Epithelial cell of proximal tubule (primary cell): ENCODE data around the gene SETBP1. TPM values are rescaled to one million over a fixed set of nuclear protein-coding genes. Genes with fewer than 3 reads are reported as not detected.

Experiments
- DNase-seq: peaks from one replicate; pipeline ENCODE4 v3.0.0-alpha.2; 2011; ENCODE audit warnings: low read depth
- H3K4me3 ChIP-seq: 2 replicates; pipeline ENCODE4 v1.5.1; 2011; ENCODE audit warnings: low read depth, mild to moderate bottlenecking, low read length
- total RNA-seq: library from RNA; depleted of rRNA; stranded (reverse); fragments of >200 nt; gene quantifications from 2 replicates; pipeline ENCODE4 v1.2.3, GENCODE V29; 2015
- TF ChIP-seq, protein P1 (sequence below): conservative IDR thresholded peaks from 2 replicates; pipeline ENCODE4 v1.5.1; 2012; ENCODE audit warnings: low read depth, mild to moderate bottlenecking, low read length

SETBP1 gene
- total RNA-seq, 1 donor from 2014 or later = 2.4 TPM

DNA sequence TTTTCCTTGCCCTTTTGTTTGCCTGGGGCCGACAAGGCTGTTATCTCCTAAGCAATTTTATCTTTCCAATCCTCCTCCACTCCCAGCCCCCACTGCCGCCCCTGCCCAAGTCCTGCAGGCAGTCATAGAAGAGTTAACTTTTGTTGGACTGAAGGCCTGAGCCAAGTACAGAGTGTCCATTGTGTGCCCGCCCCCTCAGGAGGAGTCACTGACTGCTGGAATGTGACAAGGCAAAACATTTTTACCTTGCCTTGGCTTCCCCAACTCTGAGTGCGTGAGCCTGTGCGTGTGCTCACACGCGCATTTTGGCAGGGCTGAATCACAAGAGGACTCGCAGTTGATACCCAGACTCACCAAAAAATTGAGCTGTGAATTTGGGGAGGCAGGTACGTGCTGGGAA lies 16.2 kb downstream of the SETBP1 start:
- peak overlapping the region; percentile 59 for H3K4me3 ChIP-seq
- DNase-seq = no peak
- TF ChIP-seq, protein P1, sequence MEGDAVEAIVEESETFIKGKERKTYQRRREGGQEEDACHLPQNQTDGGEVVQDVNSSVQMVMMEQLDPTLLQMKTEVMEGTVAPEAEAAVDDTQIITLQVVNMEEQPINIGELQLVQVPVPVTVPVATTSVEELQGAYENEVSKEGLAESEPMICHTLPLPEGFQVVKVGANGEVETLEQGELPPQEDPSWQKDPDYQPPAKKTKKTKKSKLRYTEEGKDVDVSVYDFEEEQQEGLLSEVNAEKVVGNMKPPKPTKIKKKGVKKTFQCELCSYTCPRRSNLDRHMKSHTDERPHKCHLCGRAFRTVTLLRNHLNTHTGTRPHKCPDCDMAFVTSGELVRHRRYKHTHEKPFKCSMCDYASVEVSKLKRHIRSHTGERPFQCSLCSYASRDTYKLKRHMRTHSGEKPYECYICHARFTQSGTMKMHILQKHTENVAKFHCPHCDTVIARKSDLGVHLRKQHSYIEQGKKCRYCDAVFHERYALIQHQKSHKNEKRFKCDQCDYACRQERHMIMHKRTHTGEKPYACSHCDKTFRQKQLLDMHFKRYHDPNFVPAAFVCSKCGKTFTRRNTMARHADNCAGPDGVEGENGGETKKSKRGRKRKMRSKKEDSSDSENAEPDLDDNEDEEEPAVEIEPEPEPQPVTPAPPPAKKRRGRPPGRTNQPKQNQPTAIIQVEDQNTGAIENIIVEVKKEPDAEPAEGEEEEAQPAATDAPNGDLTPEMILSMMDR = no peak

DNA sequence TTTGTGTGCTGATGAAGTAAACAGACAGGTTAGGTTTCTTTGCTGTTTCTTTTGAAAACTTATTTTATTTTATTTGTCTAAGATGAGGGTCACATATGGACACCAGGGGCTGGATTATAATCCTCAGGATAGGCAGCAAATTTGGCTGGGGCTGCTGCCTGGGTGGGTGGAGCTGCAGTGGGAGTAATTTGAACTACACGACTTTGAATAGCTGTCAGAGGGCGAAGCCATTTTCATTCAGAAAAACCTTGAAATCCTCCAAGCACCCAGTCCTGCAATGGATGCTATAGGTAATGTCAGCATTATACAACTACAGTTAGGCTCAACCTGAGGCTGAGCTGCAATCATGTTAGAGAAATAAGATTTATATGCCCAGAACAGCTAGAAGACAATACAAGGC lies 16.6 kb downstream of the SETBP1 start:
- DNase-seq = no peak
- H3K4me3 ChIP-seq = peak overlapping the region; percentile 59
- TF ChIP-seq, protein P1 = no peak

DNA sequence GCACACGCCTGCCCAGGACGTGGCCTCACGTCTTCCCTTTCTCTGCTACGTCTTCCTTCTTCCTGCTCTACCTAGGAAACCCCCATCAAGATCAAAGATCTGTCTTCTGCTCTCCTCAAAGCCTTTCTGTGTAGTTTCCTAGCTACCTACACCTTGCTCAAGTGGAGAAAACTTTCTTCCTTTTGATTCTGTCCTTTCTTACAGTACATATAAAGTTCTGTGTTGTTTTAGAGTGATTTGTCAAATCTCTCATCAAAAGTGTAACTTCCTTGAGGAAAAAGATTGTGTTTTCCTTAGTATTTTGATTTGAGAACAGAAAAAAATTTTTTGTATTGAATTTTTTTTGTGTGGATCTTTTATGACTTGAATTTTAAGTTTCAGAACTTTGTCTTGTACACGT lies 17.8 kb downstream of the SETBP1 start:
- H3K4me3 ChIP-seq = peak overlapping the region; percentile 59
- TF ChIP-seq, protein P1 = no peak
- DNase-seq = no peak

DNA sequence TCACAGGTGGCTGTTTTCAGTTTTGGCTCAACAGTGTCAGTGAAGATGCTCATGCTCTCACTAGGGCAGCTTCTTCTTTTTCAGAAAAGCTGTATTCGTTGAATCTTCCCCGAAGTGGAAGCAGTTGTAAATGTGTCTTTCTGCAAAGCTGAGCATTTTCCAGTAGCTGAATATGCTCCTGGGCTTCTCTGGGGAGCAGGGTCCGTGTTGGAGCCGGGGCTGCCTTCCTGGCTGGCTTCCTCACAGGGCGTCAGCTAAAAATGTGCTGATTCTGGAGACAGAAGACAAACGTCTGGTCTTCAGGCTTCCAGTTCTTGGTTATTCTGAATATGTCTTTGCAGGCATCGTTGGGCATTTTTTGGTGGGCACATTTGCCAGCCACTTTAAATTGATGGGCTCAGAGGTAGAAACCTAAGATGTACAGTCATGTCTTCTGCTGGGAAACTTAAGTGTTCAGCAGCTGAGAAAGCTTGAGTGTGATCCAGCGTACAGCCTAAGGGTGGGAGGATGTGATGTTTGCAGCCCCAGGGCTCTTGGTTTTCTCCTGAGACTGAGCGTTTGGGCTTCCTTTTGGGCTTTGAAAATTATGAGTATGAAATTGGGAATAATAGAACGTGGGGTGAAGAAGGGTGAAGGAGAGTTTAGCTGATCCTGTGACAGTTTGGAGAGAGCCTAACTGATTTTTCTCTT lies 19.0 kb downstream of the SETBP1 start:
- H3K4me3 ChIP-seq = peak overlapping the region; percentile 5
- TF ChIP-seq, protein P1 = no peak
- DNase-seq = no peak

DNA sequence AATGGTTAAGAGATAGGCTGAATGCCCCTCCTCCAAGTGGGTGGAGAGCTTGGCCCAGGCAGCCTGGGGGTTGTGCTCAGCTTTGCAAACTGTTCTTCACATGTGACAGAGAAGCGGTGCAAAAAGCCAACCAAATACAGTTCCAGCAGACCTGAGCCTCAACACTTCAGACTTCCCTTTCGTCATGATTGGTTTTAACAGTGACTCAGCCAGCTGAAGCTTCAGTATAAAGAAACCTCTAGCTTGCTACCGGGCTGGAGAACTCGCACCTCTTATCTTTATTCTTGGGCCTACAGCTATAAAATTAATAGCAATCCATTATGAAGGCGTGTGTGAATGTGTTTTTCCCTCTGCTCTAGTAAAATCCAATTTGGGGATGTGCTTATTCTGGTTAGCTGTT lies 20.0 kb downstream of the SETBP1 start:
- TF ChIP-seq, protein P1 = no peak
- H3K4me3 ChIP-seq = peak overlapping the region; percentile 8
- DNase-seq = no peak

DNA sequence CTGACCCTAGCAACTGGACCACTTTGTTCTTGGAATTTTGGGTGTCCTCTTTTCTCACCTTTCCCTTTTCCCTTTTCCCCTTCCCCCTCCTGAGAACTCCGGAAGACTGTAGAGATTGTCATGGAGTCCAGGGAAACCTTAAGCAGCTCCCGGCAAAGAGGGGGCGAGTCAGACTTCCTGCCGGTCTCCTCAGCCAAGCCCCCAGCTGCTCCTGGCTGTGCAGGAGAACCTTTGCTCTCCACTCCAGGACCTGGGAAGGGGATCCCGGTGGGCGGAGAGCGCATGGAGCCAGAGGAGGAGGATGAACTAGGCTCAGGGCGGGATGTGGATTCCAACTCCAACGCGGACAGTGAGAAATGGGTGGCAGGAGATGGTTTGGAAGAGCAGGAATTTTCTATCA lies 20.5 kb downstream of the SETBP1 start:
- no peak for DNase-seq
- peak overlapping the region; percentile 8 for H3K4me3 ChIP-seq
- TF ChIP-seq, protein P1 = no peak

DNA sequence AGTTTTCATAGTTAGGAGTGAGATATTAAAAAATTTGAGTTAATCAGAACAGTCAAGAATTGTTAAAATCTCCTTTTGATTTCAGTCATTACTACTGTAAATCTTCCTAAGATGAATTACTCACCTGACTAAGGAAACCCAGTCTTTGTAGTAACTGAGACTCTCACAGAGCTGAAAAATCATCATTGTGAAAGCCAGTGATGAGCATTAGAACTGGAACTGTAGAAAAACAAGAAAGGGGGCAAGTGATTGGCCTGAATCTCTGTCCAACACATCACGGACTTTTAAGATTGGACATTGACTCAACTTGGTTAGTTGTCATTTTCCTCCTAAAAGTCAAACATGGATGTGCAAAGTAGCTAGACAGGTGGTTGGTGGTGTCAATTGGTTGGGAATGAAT lies 21.9 kb downstream of the SETBP1 start:
- TF ChIP-seq, protein P1 = no peak
- H3K4me3 ChIP-seq = no peak overlapping the region
- DNase-seq = no peak
